Uterus (tissue), 4 donors: ENCODE measurements around the gene ITIH5. TPM values are rescaled to one million over a fixed set of nuclear protein-coding genes. Genes with fewer than 3 reads are reported as not detected.
"Not testable (repeated sequence)": the region's sequence is repeated elsewhere in the genome, so short reads cannot be mapped to it uniquely, and the experiment has no call there.

Experiments
- DNase-seq, 2 donors: peaks; one replicate each; pipeline ENCODE4 v3.0.0-alpha.2; 2019 to 2020
- H3K27ac ChIP-seq, 2 donors: fragments of 200-600 bp; sonication (generic); 1 replicate in 1 of 2; 2 replicates in 1 of 2; pipeline ENCODE4 v1.5.1; 2016 to 2018
- H3K27me3 ChIP-seq, 2 donors: fragments of 200-600 bp; sonication (generic); one replicate each; pipeline ENCODE4 v1.5.1; 2018 to 2019; ENCODE audit warnings: control low read depth in 1 of 2
- H3K36me3 ChIP-seq, 2 donors: fragments of 200-600 bp; sonication (generic); one replicate each; pipeline ENCODE4 v1.5.1; 2019; ENCODE audit warnings: control low read depth in 1 of 2
- H3K4me1 ChIP-seq, 2 donors: fragments of 200-600 bp; sonication (generic); one replicate each; pipeline ENCODE4 v1.5.1; 2018 to 2019; ENCODE audit warnings: control low read depth in 1 of 2
- H3K4me3 ChIP-seq, 2 donors: fragments of 200-600 bp; sonication (generic); 1 replicate in 1 of 2; 2 replicates in 1 of 2; pipeline ENCODE4 v1.5.1; 2018 to 2019; ENCODE audit warnings: mild to moderate bottlenecking in 1 of 2
- H3K9me3 ChIP-seq, 2 donors: fragments of 200-600 bp; sonication (generic); one replicate each; pipeline ENCODE4 v1.5.1; 2019; ENCODE audit warnings: control low read depth in 1 of 2
- POLR2A ChIP-seq, 2 donors: fragments of 450-650 bp; IDR thresholded peaks; one replicate each; pipeline ENCODE4 v1.6.1; 2016; ENCODE audit warnings: antibody characterized with exemption in 2 of 2, mild to moderate bottlenecking in 1 of 2, moderate library complexity in 1 of 2
- intact Hi-C: fragments of 100-400 bp; cut with DNase I; formaldehyde crosslinking; loops from one replicate; pipeline ENCODE4 v1.15.1; 2023; ENCODE audit warnings: low total_unique reads
- total RNA-seq, 4 donors: library from RNA; depleted of rRNA in 3 of 4; stranded (reverse); fragments of >200 nt in 3 of 4; gene quantifications; one replicate each; pipeline versions ENCODE4 v1.1.0 to v1.2.4, GENCODE V29; 2014 to 2023
- TF ChIP-seq, protein P1 (sequence below), 4 experiments: fragments of 200-600 bp in 2 of 4; fragments of 450-650 bp in 2 of 4; sonication (generic) in 2 of 4; IDR thresholded peaks; one replicate each; pipeline ENCODE4 v1.5.1; 2016 to 2019; ENCODE audit warnings: antibody characterized with exemption in 4 of 4, mild to moderate bottlenecking in 2 of 4, moderate library complexity in 1 of 4
- donor health status: DM: yes; HTN: yes; CAD: no.

The ITIH5 gene
- total RNA-seq, 4 donors from 2014 or later = 8.4 to 32.9 (median 16.9) TPM

GRCh38 chr10:7659560-7659959 is 7.2 kb downstream of the ITIH5 start:
- Histone ChIP-seq H3K9me3 (no peaks in the 10 kb centered on the region), H3K36me3 (no peaks in the 10 kb centered on the region), H3K27ac (peak overlapping the region in 1 of 2 donors; percentile 18), H3K27me3 (no peaks in the 10 kb centered on the region), H3K4me1 (no peaks in the 10 kb centered on the region), H3K4me3 (no peak overlapping the region)
- DNase-seq = no peak
- intact Hi-C loops = no loop called here
- no peak for TF ChIP-seq POLR2A (IDR thresholded peaks at IDR 0.05)
- TF ChIP-seq, protein P1, sequence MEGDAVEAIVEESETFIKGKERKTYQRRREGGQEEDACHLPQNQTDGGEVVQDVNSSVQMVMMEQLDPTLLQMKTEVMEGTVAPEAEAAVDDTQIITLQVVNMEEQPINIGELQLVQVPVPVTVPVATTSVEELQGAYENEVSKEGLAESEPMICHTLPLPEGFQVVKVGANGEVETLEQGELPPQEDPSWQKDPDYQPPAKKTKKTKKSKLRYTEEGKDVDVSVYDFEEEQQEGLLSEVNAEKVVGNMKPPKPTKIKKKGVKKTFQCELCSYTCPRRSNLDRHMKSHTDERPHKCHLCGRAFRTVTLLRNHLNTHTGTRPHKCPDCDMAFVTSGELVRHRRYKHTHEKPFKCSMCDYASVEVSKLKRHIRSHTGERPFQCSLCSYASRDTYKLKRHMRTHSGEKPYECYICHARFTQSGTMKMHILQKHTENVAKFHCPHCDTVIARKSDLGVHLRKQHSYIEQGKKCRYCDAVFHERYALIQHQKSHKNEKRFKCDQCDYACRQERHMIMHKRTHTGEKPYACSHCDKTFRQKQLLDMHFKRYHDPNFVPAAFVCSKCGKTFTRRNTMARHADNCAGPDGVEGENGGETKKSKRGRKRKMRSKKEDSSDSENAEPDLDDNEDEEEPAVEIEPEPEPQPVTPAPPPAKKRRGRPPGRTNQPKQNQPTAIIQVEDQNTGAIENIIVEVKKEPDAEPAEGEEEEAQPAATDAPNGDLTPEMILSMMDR (IDR thresholded peaks at IDR 0.05) = no peak

DNA sequence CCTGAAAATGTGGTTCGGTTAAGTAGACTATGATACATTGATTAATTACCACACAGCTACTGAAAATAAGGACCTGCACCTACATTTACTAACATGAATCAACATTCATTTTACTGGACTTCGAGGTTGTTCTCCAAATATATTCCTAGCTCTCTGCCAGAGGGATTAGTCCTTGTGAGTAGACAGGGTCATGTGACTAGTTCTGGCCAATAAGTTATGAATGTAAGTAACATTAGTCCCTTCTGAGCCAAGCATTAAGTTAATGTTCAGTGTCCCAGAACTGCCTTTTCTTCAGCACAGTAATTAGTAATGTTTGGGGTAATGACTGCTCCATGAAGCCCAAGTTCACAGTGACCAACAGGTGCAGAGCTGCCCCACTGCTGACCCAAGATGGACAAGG is 9.2 kb downstream of the ITIH5 start:
- Histone ChIP-seq H3K9me3 (no peaks in the 10 kb centered on the region), H3K27ac (no peak overlapping the region), H3K4me3 (no peak overlapping the region), H3K36me3 (no peaks in the 10 kb centered on the region), H3K4me1 (no peaks in the 10 kb centered on the region), H3K27me3 (no peaks in the 10 kb centered on the region)
- DNase-seq = no peak
- TF ChIP-seq, protein P1 (IDR thresholded peaks at IDR 0.05) = no peak
- TF ChIP-seq POLR2A (IDR thresholded peaks at IDR 0.05) = no peak
- intact Hi-C loops = no loop called here

DNA sequence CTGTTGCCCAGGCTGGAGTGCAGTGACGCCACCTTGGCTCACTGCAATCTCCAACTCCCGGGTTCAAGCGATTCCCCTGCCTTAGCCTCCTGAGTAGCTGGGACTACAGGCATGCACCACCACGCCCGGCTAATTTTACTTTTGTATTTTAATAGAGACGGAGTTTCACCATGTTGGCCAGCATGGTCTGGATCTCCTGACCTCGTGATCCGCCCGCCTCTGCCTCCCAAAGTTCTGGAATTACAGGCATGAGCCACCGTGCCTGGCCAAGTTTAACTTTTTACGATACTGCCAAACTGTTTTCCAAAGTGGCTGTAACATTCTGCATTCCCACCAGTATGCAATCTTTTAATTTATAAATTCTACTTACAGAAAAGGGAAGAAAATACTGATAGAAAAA is 9.7 kb downstream of the ITIH5 start:
- H3K27ac ChIP-seq, DNase-seq, H3K9me3 ChIP-seq, H3K4me3 ChIP-seq, H3K36me3 ChIP-seq, H3K4me1 ChIP-seq, H3K27me3 ChIP-seq, intact Hi-C loops: not testable (repeated sequence)

- Histone ChIP-seq H3K4me3 (no peak overlapping the region), H3K9me3 (no peaks in the 10 kb centered on the region), H3K27me3 (no peaks in the 10 kb centered on the region), H3K27ac (no peak overlapping the region), H3K36me3 (no peaks in the 10 kb centered on the region), H3K4me1 (no peaks in the 10 kb centered on the region)
- intact Hi-C loops = no loop called here
- no peak for DNase-seq
- TF ChIP-seq, protein P1 (IDR thresholded peaks at IDR 0.05) = no peak
- TF ChIP-seq POLR2A (IDR thresholded peaks at IDR 0.05) = no peak
Measured at GRCh38 chr10:7651853-7652470, 14.8 kb downstream of the ITIH5 start.

- Histone ChIP-seq H3K4me1 (no peaks in the 10 kb centered on the region), H3K27me3 (no peaks in the 10 kb centered on the region), H3K4me3 (no peak overlapping the region), H3K27ac (no peak overlapping the region), H3K36me3 (no peaks in the 10 kb centered on the region), H3K9me3 (no peaks in the 10 kb centered on the region)
- intact Hi-C loops = no loop called here
- TF ChIP-seq POLR2A (IDR thresholded peaks at IDR 0.05) = no peak
- TF ChIP-seq, protein P1 (IDR thresholded peaks at IDR 0.05) = no peak
- DNase-seq = no peak
Measured at GRCh38 chr10:7649673-7650300, 17.0 kb downstream of the ITIH5 start.
